ENCODE data around the gene HMCN1.
"Not testable (repeated sequence)": the region's sequence is repeated elsewhere in the genome, so short reads cannot be mapped to it uniquely, and the experiment has no call there.

Gene HMCN1

DNA sequence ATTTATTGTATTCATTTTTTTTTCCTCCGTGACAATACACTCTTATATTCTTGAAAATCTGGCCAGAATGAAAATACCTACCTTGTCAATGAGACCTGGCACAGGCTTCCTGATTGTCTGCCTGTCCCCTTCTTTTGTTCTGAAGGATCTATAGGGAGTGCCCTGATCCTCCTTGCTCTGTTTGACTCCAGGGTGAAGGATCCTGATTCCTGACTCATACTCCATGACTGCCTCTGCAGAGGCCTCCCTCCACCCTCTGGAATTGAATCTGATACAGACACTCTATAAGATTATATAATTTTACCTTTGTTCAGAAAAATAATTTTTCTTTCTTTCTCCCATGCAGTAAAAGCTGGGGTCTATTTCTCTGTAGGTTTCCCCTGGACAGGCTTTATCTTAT lies 116.2 kb downstream of the HMCN1 start:
- no peak for DNase-seq (ENCODE audit: low read depth in 2 of 2)

DNA sequence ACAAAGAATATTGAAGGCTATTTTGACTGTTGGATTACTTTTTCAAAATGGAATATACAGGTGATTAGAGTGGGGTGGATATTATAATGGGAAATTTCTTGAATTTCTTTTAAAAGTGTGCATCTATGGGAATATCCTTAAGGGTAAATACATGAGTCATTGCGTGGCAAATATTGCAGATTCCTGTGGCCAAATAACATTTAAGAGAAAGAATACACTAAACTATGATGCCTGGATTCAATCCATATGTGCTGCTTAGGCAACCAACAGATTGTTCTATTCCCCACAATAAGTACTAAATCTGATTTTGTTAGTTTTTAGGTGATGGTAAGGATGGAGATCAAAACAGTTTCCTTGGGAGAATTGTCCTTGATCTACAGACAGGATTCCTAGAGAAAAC lies 119.5 kb downstream of the HMCN1 start:
- no peak for DNase-seq (ENCODE audit: low read depth in 2 of 2)

DNA sequence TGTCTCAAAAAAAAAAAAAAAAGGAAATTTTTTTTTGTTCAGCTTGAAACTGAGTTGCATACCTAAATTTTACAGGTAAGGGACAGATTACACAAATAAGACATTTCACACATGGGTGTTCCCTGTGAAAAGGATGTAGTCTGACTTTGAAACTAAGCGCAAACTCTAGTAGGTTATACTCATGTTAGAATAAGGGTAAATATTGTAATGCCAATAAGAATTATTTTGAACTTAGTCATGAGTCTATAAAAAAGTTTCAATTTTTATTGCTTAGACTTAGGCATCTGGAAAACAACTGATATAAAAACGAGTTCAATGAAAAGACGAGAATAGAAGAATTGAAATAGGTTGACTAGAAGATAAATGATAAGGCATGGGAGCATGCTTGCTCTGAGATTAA lies 122.3 kb downstream of the HMCN1 start:
- no peak for DNase-seq (ENCODE audit: low read depth in 2 of 2)

DNA sequence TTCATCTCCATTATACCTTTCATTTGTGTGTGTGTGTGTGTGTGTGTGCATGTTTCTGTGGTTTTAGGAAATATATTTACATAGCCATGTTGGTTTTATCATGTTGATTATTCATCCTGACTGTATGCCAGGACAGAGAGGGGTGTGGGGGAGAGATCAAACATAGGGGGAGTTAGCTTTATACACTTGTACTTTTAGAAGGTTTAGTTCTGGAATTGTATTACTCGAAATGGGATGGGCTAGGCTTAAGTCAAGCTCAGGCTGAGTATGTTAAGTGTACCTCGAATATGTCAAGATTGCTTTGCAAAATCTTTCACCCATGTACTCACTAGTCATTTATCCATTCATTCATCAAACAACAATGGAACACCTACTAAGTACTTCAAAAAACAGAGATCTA lies 123.3 kb downstream of the HMCN1 start:
- DNase-seq (ENCODE audit: low read depth in 2 of 2), result no peak

DNA sequence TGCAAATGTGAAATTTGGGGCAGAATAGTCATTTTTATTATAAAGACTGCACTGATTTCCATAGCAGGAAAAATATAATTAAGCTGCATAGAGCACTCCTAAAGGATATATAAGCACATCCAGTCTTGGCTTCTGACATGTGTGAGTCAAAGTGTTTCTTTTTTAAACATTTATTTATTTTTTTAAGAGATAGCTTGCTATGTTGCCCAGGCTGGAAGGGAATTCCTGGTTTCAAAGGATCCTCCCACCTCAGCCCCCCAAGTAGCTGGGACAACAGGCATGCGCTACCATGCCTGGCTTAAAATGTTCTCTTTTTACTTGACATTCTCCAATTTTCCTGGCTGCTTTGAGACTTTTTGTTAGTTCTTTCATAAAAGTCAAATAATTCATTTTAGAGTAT lies 126.1 kb downstream of the HMCN1 start:
- DNase-seq (ENCODE audit: low read depth in 2 of 2), result no peak

DNA sequence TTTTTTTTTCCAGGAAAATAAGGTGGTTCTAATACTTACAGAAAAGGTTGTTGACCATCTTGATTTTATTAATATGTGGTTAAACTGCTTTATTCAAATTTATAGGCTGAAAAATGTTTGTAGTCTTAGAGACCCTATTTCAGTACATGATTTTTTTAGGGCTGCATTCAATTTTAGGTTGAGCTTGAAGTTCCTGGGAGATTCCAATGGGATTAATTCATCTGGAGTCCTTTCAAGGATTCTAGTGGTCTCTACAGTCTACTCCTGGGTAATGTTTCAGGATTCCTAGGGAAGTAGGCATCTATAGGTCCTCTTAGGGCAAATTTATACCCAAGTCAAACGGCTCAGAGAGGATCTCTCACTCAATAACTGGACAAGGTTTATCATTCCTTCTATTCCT lies 126.7 kb downstream of the HMCN1 start:
- no peak for DNase-seq (ENCODE audit: low read depth in 2 of 2)

DNA sequence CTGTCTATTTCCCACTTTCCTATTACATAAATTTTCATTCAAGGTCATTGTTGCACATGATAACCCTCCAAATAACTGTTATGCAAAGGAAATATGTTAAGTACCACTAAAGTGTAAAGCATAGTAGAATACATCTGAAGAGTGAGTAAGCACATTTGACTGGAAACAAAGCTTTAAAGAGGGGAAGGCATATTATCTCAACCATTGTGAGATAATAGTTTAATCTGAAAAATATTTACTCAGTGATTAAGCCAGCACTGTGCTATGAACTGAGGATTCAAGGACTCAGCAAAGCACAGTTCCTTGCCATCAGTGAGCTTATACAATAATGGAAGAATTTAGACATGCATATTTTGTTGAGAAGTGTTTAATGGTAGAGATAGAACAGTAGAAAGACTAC lies 127.4 kb downstream of the HMCN1 start:
- DNase-seq (ENCODE audit: low read depth in 2 of 2), result no peak

DNA sequence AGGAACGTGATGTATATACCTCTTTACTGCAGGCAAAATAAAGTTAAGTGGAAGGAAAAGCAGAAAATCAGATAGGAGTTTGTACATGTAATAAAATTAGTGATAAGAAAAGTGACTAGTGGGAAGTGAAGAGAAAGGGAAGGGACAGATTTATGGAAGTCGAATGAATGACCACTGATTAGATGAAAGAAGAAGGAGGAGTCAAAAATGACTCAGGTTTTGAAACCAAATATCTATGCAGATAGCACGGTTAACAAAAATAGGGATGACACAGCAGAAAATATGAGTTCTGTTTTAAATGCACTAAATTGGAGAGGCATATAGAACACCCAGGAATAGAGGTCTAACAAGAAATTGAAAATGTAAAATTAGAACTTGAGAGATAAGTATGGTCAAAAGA lies 128.0 kb downstream of the HMCN1 start:
- no peak for DNase-seq (ENCODE audit: low read depth in 2 of 2)

DNA sequence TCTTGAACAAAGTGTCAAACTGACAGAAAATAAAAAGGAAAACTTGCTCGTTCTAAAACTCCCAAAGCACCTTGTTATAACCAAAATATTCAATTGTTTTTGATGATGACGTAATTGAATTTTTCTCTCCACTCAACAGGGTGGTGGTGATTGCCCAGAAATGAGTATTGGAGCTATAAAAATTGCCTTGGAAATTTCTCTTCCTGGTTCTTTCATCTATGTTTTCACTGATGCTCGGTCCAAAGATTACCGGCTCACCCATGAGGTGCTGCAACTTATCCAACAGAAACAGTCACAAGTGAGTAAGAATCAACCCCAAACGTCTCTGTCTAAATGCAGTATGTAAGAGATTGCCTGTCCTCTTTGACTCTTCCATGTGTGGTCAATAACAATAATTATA lies 130.1 kb downstream of the HMCN1 start:
- no peak for DNase-seq (ENCODE audit: low read depth in 2 of 2)

DNA sequence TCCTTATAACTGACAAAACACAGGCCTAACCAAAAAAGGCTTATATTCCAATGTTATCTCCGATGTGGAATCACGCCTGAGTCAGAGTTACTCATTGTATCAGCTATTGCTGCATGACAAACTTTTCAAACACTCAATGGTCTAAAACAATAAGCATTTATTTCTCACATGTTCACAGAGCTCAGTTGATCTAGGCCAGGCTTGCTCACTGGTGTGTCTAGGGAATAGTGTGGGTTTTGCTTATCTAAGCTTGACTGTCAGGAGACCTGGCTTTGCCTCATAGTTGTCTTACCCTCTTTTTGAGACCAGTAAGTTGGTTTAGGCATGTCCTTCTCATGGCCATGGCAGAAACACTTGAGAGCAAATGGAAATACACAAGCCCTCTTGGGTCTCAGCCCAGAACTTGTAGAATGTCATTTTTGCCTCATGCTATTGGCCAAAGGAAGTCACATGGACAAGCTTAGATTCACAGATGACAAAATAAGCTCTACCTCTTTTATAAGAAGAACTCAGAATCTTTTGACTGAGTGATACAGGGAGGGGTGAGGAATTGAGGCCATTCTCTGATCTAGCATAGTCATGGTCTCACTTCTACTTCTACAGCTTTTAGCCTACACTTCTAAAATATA lies 130.8 kb downstream of the HMCN1 start:
- DNase-seq (ENCODE audit: low read depth in 2 of 2), result no peak

DNA sequence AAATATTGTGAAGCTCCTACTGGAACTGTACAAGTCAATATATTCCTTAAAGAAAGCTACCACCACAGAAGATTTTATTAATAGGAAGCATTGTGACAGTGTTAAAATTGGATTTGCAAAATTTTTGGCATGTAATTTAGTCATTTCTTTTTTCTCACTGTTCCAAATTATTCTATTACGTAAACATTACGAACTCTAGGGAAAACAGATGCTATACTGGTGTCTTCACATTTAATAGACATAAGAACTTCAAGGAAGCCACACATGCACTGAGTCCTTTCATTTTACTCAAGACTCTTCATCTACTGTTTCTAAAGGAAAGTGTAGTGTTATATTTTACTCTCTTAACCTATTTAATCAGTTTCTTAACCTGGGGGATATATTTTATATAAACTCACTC lies 135.4 kb downstream of the HMCN1 start:
- no peak for DNase-seq (ENCODE audit: low read depth in 2 of 2)

DNA sequence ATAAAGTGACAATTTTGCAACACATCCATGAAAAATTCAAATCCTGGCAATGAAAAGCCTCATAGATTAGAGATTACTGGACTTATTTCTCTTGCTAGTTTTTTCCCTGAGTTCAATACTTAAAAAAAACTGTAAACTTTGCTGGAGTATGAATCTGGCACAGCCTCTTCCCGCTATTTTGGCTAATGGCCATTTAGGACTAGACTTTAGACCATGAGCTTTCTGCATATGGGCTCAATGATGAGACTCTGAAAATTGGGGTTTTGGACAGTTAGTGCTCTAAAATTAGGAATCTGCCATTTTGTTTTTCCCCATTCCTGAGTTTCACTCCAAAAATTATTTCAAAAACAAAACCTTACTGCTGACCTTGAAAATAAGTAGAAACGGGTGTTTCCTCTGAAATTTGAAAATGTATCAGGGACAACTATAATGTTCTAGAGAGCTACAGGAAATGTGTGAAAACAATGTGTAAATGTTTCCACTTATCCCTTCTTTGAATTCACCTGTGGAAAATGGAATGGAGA lies 137.5 kb downstream of the HMCN1 start:
- DNase-seq (ENCODE audit: low read depth in 2 of 2), result no peak

DNA sequence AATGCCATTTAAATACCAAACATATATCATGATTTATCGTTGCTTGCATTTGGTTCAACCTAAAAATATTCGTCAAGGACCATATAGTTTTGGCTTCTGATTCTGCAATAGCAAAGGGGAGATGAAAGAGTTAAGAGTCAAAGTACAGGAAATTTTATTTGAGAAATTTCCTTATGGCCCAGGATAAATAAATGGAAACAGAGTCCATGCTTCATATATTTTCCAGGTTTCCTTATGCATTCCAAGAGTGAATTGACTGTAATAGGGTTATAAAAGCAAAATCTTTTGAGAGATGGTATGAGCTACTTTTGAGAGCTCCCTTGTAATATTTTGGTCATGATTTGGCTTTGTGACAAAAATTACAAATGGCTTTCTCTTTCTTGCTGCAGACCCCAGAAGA lies 140.1 kb downstream of the HMCN1 start:
- DNase-seq (ENCODE audit: low read depth in 2 of 2), result no peak

DNA sequence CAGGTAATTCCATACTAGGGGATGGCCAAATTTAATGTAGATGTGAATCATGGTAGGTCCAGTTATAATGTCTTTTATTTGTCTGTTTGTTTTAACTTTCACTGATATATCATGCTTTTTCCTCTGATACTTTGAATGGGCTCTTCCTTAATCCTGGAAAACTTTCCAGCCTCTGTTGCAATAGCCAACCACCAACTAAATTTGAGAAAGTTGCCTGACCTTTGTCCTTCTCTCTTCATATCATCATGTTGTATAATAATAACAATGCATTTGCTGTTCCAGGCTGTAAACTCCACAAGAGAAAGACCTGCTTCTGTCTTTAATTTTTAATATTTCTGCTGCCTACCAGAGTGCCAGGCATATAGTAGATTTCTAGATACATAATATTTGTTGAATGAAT lies 146.1 kb downstream of the HMCN1 start:
- no peak for DNase-seq (ENCODE audit: low read depth in 2 of 2)

DNA sequence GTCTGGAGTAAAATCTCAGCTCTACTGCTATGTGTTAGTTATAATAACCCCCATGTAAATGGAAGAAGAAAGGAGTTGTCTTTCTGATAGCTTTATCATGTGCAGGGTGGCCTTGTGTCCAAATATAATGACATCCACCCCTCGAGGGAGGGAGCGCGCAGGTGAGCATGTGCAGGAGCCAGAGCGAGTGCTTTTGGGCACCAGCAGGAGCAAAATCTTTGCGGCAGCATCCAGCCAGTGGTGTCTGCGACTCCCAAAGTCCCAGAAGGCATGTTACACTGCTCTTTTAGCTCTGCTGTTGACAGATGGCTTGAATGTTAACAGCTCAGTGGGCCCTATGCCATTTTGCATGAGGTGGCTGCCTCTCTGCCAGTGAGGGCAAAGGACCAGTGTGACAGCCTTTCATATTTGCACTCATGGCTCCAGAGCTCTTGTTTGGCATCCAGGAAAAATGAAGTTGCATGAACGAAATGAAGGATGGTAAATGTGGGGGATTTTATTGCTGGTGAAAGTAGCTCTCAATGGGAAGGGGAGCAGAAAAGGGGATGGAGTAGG lies 146.7 kb downstream of the HMCN1 start:
- no peak for DNase-seq (ENCODE audit: low read depth in 2 of 2)

DNA sequence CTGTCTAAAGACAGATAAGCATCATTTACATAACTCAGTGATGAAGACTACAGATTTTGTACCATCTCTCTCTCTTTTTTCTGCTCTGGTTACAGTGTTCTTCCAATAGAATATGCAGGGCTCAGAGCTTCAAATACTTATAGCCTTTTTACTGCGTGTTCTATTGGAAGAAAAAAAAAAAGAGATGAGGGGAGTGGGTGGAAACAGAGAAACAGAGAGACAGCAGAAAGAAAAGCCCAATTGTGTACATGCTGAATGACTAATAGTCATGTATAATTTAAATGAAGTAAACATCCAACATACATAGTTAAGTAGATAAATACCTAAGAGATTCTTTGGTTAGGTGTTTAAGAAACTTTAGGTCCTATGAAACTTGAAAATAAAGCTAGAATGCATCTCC lies 151.9 kb downstream of the HMCN1 start:
- no peak for DNase-seq (ENCODE audit: low read depth in 2 of 2)

DNA sequence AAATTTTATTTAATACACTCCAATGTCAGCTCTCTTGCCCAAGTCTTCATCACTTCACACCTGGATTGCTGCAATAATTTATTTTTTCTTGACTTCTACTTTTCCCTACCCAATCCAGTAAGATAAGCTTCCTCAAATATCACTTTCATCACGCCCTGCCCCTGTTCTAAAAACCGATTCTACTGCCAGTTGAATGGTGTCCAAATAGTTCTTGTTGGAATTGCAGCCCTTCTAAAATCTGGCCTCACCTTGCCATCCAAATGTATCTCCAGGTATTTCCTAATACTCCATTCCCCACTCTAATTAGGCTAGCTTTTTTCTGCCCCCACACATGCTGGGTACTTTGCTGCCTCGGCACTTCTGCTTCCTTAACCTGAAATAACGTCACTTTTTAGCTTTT lies 152.5 kb downstream of the HMCN1 start:
- no peak for DNase-seq (ENCODE audit: low read depth in 2 of 2)

DNA sequence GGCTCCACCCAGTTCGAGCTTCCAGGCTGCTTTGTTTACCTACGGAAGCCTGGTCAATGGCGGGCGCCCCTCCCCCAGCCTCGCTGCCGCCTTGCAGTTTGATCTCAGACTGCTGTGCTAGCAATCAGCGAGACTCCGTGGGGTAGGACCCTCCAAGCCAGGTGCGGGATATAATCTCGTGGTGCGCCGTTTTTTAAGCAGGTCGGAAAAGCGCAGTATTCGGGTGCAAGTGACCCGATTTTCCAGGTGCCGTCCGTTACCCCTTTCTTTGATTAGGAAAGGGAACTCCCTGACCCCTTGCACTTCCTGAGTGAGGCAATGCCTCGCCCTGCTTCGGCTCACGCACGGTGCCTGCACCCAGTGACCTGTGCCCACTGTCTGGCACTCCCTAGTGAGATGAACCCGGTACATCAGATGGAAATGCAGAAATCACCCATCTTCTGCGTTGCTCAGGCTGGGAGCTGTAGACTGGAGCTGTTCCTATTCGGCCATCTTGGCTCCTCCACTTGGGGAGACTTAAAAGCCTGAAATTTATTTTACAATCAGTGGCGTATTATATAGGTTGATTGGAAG lies 158.7 kb downstream of the HMCN1 start:
- DNase-seq (ENCODE audit: low read depth in 2 of 2), result not testable (repeated sequence)

DNA sequence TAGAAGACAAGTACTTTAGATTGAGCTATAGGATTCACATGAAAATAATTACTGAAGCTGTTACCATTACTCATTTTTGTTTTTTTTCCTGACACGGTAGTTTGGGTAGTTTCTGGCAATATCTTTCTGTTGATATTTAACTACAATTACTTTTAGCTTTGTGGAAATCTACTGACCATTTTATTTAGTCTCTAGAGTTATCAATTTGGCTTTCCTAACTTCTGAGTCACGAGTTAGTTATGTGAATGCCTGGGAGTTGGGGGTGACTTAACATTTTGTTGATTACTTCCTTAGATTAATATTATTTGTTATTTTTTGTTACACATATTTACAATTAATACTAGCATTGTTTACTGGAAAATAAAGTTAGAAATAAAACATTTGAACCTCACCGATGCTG lies 160.6 kb downstream of the HMCN1 start:
- DNase-seq (ENCODE audit: low read depth in 2 of 2), result no peak

DNA sequence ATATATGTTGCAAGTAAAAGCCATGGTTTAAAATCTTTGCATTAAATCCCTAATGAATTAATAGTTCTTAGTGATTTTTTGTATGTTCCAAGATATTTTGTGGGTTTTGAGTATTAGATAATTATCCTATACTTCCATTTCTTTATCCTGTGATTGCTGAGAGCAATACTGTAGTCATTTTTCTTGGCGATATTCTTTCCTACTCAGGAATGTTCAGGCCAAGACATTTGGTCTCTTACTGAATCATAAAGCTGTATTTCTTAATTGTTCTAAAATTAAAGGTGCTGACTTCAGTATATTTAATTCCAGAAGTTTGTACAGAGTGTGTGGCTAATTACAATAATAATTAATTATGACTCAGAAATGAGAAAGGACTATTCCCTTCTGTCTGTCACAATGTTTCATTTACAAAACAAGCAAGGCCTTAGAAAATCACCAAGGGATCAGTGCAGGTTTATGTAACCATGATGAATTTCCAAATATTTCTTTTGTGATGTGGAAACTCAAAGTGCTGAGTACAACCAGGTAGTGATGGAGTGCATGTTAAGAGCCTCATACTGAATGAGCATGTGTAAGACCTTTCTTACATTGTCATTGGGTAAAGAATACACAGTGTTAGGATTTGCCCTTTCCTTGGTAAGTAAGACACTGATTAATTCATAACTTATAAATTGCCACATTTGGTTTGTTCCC lies 161.2 kb downstream of the HMCN1 start:
- DNase-seq (ENCODE audit: low read depth in 2 of 2), result no peak

DNA sequence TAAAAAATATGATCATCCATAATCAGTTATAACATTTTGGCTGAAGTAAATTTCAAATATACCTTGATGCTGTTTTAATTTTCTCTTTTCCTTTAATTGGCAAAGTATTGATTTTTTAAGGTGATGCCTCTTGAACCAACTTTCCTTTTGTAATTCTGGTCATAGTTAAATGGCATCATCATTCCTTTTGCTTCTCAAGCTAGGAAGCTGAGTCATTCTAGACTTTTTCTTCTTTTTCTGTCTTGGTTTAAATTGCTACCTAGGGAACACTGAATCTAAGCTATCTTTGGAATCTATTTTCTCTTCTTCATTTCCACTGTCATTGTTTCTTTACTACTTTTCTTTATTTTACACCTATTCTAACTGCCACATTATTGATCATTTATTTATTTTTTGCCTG lies 162.7 kb downstream of the HMCN1 start:
- DNase-seq (ENCODE audit: low read depth in 2 of 2), result no peak

DNA sequence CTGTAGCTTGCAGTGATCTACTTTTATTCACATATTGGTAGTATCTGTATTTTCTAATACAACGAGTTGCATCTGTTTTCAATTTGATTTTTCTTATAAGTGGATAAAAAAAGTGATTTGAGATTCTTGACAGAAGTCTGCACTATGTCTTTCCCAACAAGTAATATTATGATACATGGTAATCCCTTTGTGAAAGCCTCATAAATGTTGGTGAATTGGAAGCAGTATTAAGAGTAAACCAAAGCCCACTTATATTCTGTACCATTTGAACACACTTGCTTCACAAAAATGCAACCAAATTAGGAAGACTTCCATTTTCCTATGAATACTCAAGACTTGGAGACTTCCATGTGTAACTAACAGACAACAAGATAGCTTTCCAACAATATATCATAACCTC lies 172.0 kb downstream of the HMCN1 start:
- DNase-seq (ENCODE audit: low read depth in 2 of 2), result no peak

DNA sequence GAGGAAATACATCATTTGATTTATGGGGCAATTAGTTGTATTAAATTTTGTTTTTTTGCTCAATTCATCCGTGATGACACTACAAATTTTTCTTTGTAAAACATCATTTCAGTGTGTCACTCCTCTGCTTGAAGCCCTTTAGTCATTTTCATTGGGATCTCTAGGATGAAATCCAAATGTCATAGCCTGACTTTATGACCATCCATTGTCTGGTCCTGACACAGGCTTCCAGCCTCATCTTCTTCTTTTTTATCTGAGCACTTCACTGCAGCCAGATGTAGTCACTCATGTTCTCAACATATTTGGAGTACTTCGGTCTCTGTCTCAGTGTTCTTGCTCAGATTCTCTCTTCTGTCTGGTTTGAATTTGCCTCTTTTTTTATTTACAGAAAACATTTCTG lies 173.1 kb downstream of the HMCN1 start:
- DNase-seq (ENCODE audit: low read depth in 2 of 2), result no peak

Measured in stimulated activated CD8-positive, alpha-beta memory T cell treated with anti-CD3 and anti-CD28 coated beads, Interleukin-2, amount 100 ng/mL, for 48 hours (primary cell).